GM12878 (cell line): ENCODE results near the gene HAPLN2. TPM values are rescaled to one million over a fixed set of nuclear protein-coding genes. Genes with fewer than 3 reads are reported as not detected.

Experiments
- ATAC-seq: fragments of 200-7000 bp; cut with Tn5 transposase; 3 replicates; pipeline ENCODE4 v1.9.1; 2020; ENCODE audit warnings: mild to moderate bottlenecking, moderate library complexity
- BruUV-seq: library from RNA; stranded (reverse); fragments of 400-500 nt; replicated peaks from 2 replicates; lab custom pipeline; 2021; lab: Mats Ljungman, UMichigan
- CTCF ChIA-PET: fragments of 300-600 bp; sonication (Branson Sonifier 250); formaldehyde crosslinking; extraction: SDS; loops from one replicate; lab custom pipeline; 2021; ENCODE audit warnings: inconsistent platforms; lab: Yijun Ruan, JAX
- POLR2A ChIA-PET: fragments of 350-600 bp; formaldehyde crosslinking; extraction: SDS; loops from one replicate; lab custom pipeline; 2021; ENCODE audit warnings: inconsistent platforms; lab: Charles Lee
- RAD21 ChIA-PET: fragments of 300-600 bp; sonication (Branson Sonifier 250); formaldehyde crosslinking; loops from one replicate; lab custom pipeline; 2023; ENCODE audit warnings: antibody characterized with exemption; ENCODE audit not compliant: unreplicated experiment; lab: Charles Lee
- SMC1A ChIA-PET: fragments of 300-600 bp; sonication (Branson Sonifier 250); formaldehyde crosslinking; loops from one replicate; lab custom pipeline; 2023; ENCODE audit not compliant: unreplicated experiment, uncharacterized antibody; lab: Charles Lee
- DNase-seq: peaks from one replicate; pipeline ENCODE4 v3.0.0-alpha.2; 2011; ENCODE audit warnings: low read depth, low spot score
- FAIRE-seq: peaks from 3 replicates; lab custom pipeline; 2011; peaks lifted over from hg19 to GRCh38; lab: Jason Lieb, UNC
- H2AFZ ChIP-seq: 2 replicates; pipeline ENCODE4 v1.6.0; 2011; ENCODE audit warnings: low read depth, low read length, control low read depth; ENCODE audit not compliant: control insufficient read depth
- H3K27ac ChIP-seq: 2 replicates; pipeline ENCODE4 v1.5.1; 2011; ENCODE audit warnings: control low read depth; ENCODE audit not compliant: control insufficient read depth, insufficient read depth
- H3K27me3 ChIP-seq, 2 experiments: replicated peaks in 1 of 2; 2 replicates each; pipeline versions ENCODE4 v1.6.0 to v1.6.1; 2011; ENCODE audit warnings: low read length in 1 of 2; ENCODE audit not compliant: control insufficient read depth in 2 of 2, insufficient read depth in 2 of 2
- H3K36me3 ChIP-seq, 2 experiments: 2 replicates each; pipeline ENCODE4 v1.5.1; 2011; ENCODE audit warnings: low read length in 1 of 2; ENCODE audit not compliant: control insufficient read depth in 2 of 2, insufficient read depth in 2 of 2
- H3K4me1 ChIP-seq: 2 replicates; pipeline ENCODE4 v1.6.1; 2011; ENCODE audit warnings: mild to moderate bottlenecking, low read length, moderate library complexity, mixed read lengths; ENCODE audit not compliant: control insufficient read depth, insufficient read depth
- H3K4me2 ChIP-seq: 2 replicates; pipeline ENCODE4 v1.6.0; 2011; ENCODE audit warnings: control low read depth; ENCODE audit not compliant: control insufficient read depth, insufficient read depth
- H3K4me3 ChIP-seq: fragments of 200-600 bp; sonication (generic); 2 replicates; pipeline ENCODE4 v1.5.1; 2016
- H3K79me2 ChIP-seq: 2 replicates; pipeline ENCODE4 v1.6.0; 2011; ENCODE audit warnings: low read length; ENCODE audit not compliant: control insufficient read depth, insufficient read depth
- H3K9ac ChIP-seq: 2 replicates; pipeline ENCODE4 v1.8.0; 2011; ENCODE audit warnings: low read length, control low read depth, mixed read lengths; ENCODE audit not compliant: control insufficient read depth, insufficient read depth
- H3K9me3 ChIP-seq: replicated peaks from 3 replicates; pipeline ENCODE4 v1.5.1; 2011; ENCODE audit warnings: mild to moderate bottlenecking, low read length; ENCODE audit not compliant: control insufficient read depth, insufficient read depth
- H4K20me1 ChIP-seq: 2 replicates; pipeline ENCODE4 v1.6.0; 2011; ENCODE audit not compliant: control insufficient read depth, insufficient read depth
- CREB1 ChIP-seq: IDR thresholded peaks from 2 replicates; pipeline ENCODE4 v1.6.1; 2012; ENCODE audit warnings: low read depth, mild to moderate bottlenecking, inconsistent platforms
- E4F1 ChIP-seq: fragments of 450-650 bp; IDR thresholded peaks from 2 replicates; pipeline ENCODE4 v1.6.1; 2018; ENCODE audit warnings: borderline replicate concordance, mild to moderate bottlenecking; ENCODE audit not compliant: partially characterized antibody
- EGR1 ChIP-seq, 2 experiments: IDR thresholded peaks; 1 replicate in 1 of 2; 2 replicates in 1 of 2; pipeline ENCODE4 v1.6.1; 2011 to 2012; ENCODE audit warnings: low read depth in 2 of 2, low read length in 2 of 2, borderline replicate concordance in 1 of 2, mild to moderate bottlenecking in 1 of 2, moderate library complexity in 1 of 2
- ESRRA ChIP-seq: IDR thresholded peaks from 2 replicates; pipeline ENCODE4 v1.6.1; 2012; ENCODE audit warnings: mild to moderate bottlenecking, low read length, improper control_type of control experiment
- KLF5 ChIP-seq: fragments of 450-650 bp; IDR thresholded peaks from 2 replicates; pipeline ENCODE4 v1.6.1; 2014; ENCODE audit warnings: mild to moderate bottlenecking; ENCODE audit not compliant: partially characterized antibody
- NFIC ChIP-seq: IDR thresholded peaks from 2 replicates; pipeline ENCODE4 v1.6.1; 2012; ENCODE audit warnings: low read depth, mild to moderate bottlenecking, inconsistent platforms, low read length, moderate library complexity
- POLR2A ChIP-seq: IDR thresholded peaks from 2 replicates; pipeline ENCODE4 v1.6.1; 2011; ENCODE audit warnings: low read depth, mild to moderate bottlenecking, low read length
- POLR2AphosphoS2 ChIP-seq: IDR thresholded peaks from 2 replicates; pipeline ENCODE4 v1.6.1; 2011; ENCODE audit warnings: low read depth, mild to moderate bottlenecking, low read length, improper control_type of control experiment, moderate library complexity
- RBBP5 ChIP-seq: fragments of 200-600 bp; sonication (generic); conservative IDR thresholded peaks from 2 replicates; pipeline ENCODE4 v1.6.1; 2016
- RELB ChIP-seq: fragments of 450-650 bp; IDR thresholded peaks from 2 replicates; pipeline ENCODE4 v1.6.1; 2017; ENCODE audit warnings: low read depth, mild to moderate bottlenecking, moderate library complexity
- SMAD5 ChIP-seq: IDR thresholded peaks from 2 replicates; pipeline ENCODE4 v1.6.1; 2016; ENCODE audit warnings: antibody characterized with exemption, low read depth
- SMARCA5 ChIP-seq: fragments of 450-650 bp; IDR thresholded peaks from 2 replicates; pipeline ENCODE4 v1.6.1; 2017; ENCODE audit warnings: mild to moderate bottlenecking
- TCF12 ChIP-seq: IDR thresholded peaks from 2 replicates; pipeline ENCODE4 v1.6.1; 2011; ENCODE audit warnings: low read depth, mild to moderate bottlenecking, low read length
- USF1 ChIP-seq: IDR thresholded peaks from 2 replicates; pipeline ENCODE4 v1.6.1; 2011; ENCODE audit warnings: borderline replicate concordance, low read depth, mild to moderate bottlenecking, moderate library complexity, mixed read lengths, low read length; ENCODE audit not compliant: insufficient read depth; ENCODE audit errors: extremely low read length
- WGBS: methylation state at CpG from one replicate; pipeline ENCODE4 v1.1.6; 2016; ENCODE audit warnings: low lambda C conversion rate; ENCODE audit not compliant: insufficient replicate concordance, insufficient coverage; ENCODE audit errors: missing lambda C conversion rate; 5-methylcytosine and 5-hydroxymethylcytosine counted together
- in situ Hi-C: fragments of 300-500 bp; cut with MboI; formaldehyde crosslinking; loops from 9 replicates; pipeline ENCODE4 v1.14.3; 2018; ENCODE audit warnings: mixed read lengths
- intact Hi-C: fragments of 100-400 bp; cut with micrococcal nuclease; formaldehyde crosslinking; loops from one replicate; pipeline ENCODE4 v1.14.2; 2022; ENCODE audit not compliant: unreplicated experiment
- polyA plus RNA-seq, 11 experiments: library from polyadenylated mRNA; depleted of rRNA in 4 of 11; unstranded in 6 of 11; stranded (reverse) in 5 of 11; fragments of >200 nt; fragmentation: Nextera tagmentation in 4 of 11; fragmentation: Illumina TruSeq in 1 of 11; extraction: Ambion mirVana in 4 of 11; extraction: Trizol in 1 of 11; gene quantifications; 1 replicate in 1 of 11; 2 replicates in 10 of 11; pipeline versions ENCODE4 v1.2.1 to v1.2.3, GENCODE V29; 2011 to 2016; ENCODE audit warnings: inconsistent platforms in 2 of 11, missing spikeins in 2 of 11, low read depth in 1 of 11
- total RNA-seq, 4 experiments: library from RNA; depleted of rRNA in 3 of 4; stranded (reverse); fragments of >200 nt in 3 of 4; fragmentation: Illumina TruSeq in 1 of 4; extraction: Trizol in 1 of 4; gene quantifications; 2 replicates each; pipeline versions ENCODE4 v1.2.1 to v1.2.3, GENCODE V29; 2013 to 2021

Gene HAPLN2
- total and polyA plus RNA-seq, 10 of the 15 experiments (the other 5 are each of a cell fraction or from before 2014, with no cell fraction given): 0.15 to 0.24 TPM; not detected in 8

GRCh38 chr1:156624814-156625435, 5.7 kb downstream of the HAPLN2 start (continued):
- TF ChIP-seq RELB (no peak), TCF12 (no peak), CREB1 (no peak)

- ChIA-PET RAD21 (no interaction called here), SMC1A (interaction anchor here (0.6 to 3.0 kb wide), 6 partner anchors 35 to 100 kb away, joined by 3 to 18 read pairs (median 3); no protein-coding TSS in a partner anchor), CTCF (interaction anchor here (0.5 to 9.2 kb wide), 11 partner anchors 18 to 399 kb away, joined by 3 to 208 read pairs (median 13); partner anchors contain the start of genes BCAN and NES), POLR2A (interaction anchor here (0.6 kb wide), 1 partner anchor 667 kb away, joined by 3 read pairs; no protein-coding TSS in a partner anchor)
- no peaks in the 10 kb centered on the region for H3K79me2 ChIP-seq
- H3K27me3 ChIP-seq: peaks cover 10 to 20% of the 10 kb centered on the region in 2 experiments
- BruUV-seq: no TSS peak
- H2AFZ ChIP-seq: no peak overlapping the region
- no peaks in the 10 kb centered on the region for H4K20me1 ChIP-seq
- H3K4me1 ChIP-seq: no peaks in the 10 kb centered on the region
- intact Hi-C loops: loop anchor here (1.0 to 10.0 kb wide), 2 partner anchors 53 to 99 kb away; partner anchors contain the start of genes ISG20L2 and METTL25B
- ATAC-seq: peak; percentile 78
- no peaks in the 10 kb centered on the region for H3K36me3 ChIP-seq
- H3K9me3 ChIP-seq: no peaks in the 10 kb centered on the region
- H3K4me2 ChIP-seq: no peak overlapping the region
- FAIRE-seq: no peak
- WGBS: 9% methylated on average over 36 of the region's 45 CpGs
- DNase-seq: no peak
- H3K9ac ChIP-seq: no peak overlapping the region
- in situ Hi-C loops: no loop called here
- no peak overlapping the region for H3K27ac ChIP-seq
- no peak overlapping the region for H3K4me3 ChIP-seq
- TF ChIP-seq E4F1: no peak
- TF ChIP-seq USF1: no peak
- no peak for TF ChIP-seq EGR1 (IDR thresholded peaks at IDR 0.05; ENCODE audit: borderline replicate concordance in 1 of 2, low read depth in 2 of 2, low read length in 2 of 2)
- no peak for TF ChIP-seq NFIC
- no peak for TF ChIP-seq SMAD5
- TF ChIP-seq RBBP5: no peak
- TF ChIP-seq POLR2A: no peak
- no peak for TF ChIP-seq ESRRA
- TF ChIP-seq POLR2AphosphoS2: no peak
- no peak for TF ChIP-seq KLF5
- TF ChIP-seq SMARCA5: 0 out of 2 replicates have a peak, but pooled peaks have one; percentile 32
Measured at GRCh38 chr1:156625436-156626078, 6.3 kb downstream of the HAPLN2 start.
